ENCODE data around the gene TRIM2. TPM values are rescaled to one million over a fixed set of nuclear protein-coding genes. Genes with fewer than 3 reads are reported as not detected.

Gene TRIM2
- total RNA-seq, 4 donors from 2014 or later = 25.7 to 55.9 (median 42.5) TPM

DNA sequence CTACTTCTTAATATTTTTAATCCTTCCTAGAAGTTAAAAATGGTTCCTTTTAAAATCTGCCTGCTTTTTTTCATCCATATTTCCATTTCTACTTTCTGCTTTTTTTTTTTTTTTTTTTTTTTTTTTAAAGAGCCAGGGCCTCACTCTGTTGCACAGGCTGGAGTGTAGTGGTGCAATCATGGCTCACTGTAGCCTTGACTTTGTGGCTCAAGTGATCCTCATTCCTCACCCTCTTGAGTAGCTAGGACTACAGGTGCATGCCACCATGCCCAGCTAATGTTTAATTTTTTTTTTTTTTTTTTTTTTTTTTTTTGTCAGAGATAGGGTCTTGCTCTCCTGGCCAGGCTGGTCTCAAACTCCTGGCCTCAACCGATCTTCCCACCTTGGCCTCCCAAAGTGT, 179.9 kb downstream of the TRIM2 start:
- Histone ChIP-seq H3K36me3 (no peaks in the 10 kb centered on the region), H3K4me3 (no peak overlapping the region), H3K27ac (no peak overlapping the region), H3K4me1 (no peaks in the 10 kb centered on the region), H3K9me3 (no peaks in the 10 kb centered on the region), H3K27me3 (no peaks in the 10 kb centered on the region)
- DNase-seq (ENCODE audit: low spot score in 2 of 2) = no peak
- 94 to 100% methylated on average over 1 of the region's 1 CpG for WGBS, 2 donors
- TF ChIP-seq, protein P1, sequence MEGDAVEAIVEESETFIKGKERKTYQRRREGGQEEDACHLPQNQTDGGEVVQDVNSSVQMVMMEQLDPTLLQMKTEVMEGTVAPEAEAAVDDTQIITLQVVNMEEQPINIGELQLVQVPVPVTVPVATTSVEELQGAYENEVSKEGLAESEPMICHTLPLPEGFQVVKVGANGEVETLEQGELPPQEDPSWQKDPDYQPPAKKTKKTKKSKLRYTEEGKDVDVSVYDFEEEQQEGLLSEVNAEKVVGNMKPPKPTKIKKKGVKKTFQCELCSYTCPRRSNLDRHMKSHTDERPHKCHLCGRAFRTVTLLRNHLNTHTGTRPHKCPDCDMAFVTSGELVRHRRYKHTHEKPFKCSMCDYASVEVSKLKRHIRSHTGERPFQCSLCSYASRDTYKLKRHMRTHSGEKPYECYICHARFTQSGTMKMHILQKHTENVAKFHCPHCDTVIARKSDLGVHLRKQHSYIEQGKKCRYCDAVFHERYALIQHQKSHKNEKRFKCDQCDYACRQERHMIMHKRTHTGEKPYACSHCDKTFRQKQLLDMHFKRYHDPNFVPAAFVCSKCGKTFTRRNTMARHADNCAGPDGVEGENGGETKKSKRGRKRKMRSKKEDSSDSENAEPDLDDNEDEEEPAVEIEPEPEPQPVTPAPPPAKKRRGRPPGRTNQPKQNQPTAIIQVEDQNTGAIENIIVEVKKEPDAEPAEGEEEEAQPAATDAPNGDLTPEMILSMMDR (IDR thresholded peaks at IDR 0.05) = no peak
- TF ChIP-seq EP300 (IDR thresholded peaks at IDR 0.05) (no peak), POLR2A (IDR thresholded peaks at IDR 0.05) (no peak)

DNA sequence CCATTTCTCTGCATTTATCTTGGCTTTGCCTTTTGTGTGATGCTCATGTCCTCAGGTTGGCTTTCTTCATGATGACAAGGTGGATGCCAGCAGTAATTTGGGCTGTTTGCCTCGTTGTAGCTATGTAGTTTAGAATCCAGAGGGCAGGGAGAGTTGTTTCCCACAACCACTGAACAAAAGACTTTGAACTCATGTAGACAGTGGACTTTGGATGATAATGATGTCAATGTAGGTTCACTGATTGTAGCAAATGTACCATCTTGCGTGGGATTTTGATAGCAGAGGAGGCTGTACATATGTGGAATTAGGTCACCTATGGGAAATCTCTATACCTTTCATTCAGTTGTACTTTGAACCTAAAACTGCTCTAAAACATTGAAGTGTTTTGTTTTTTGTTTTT, 181.5 kb downstream of the TRIM2 start:
- no peaks in the 10 kb centered on the region for H3K27me3 ChIP-seq
- DNase-seq (ENCODE audit: low spot score in 2 of 2) = no peak
- no peak overlapping the region for H3K27ac ChIP-seq
- 84 to 86% methylated on average over 2 of the region's 2 CpGs for WGBS, 2 donors
- no peaks in the 10 kb centered on the region for H3K9me3 ChIP-seq
- no peak overlapping the region for H3K4me3 ChIP-seq
- no peak for TF ChIP-seq EP300 (IDR thresholded peaks at IDR 0.05)
- no peak for TF ChIP-seq POLR2A (IDR thresholded peaks at IDR 0.05)
- TF ChIP-seq, protein P1 (IDR thresholded peaks at IDR 0.05) = no peak
- H3K36me3 ChIP-seq = no peaks in the 10 kb centered on the region
- no peaks in the 10 kb centered on the region for H3K4me1 ChIP-seq

DNA sequence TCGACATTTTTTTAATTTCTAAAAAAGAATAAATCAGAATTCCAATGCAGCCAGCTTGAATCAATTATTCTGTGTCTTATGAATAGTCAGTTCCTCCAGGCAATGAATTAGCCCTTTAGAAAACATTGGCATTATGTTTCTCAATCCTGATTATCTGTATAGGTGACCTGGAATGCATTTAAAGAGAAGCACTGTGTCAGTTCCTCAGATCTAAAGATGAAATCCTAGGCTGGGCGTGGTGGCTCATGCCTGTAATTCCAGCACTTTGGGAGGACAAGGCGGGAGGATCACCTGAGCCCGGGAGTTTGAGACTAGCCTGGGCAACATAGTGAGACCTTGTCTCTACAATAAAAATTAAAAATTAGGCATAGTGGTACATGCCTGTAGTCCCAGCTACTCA, 183.7 kb downstream of the TRIM2 start:
- DNase-seq (ENCODE audit: low spot score in 2 of 2) = no peak
- Histone ChIP-seq H3K4me1 (no peaks in the 10 kb centered on the region), H3K27me3 (no peaks in the 10 kb centered on the region), H3K27ac (no peak overlapping the region), H3K9me3 (no peaks in the 10 kb centered on the region), H3K4me3 (no peak overlapping the region), H3K36me3 (no peaks in the 10 kb centered on the region)
- TF ChIP-seq, protein P1 (IDR thresholded peaks at IDR 0.05) = no peak
- TF ChIP-seq POLR2A (IDR thresholded peaks at IDR 0.05) (no peak), EP300 (IDR thresholded peaks at IDR 0.05) (no peak)
- 76 to 81% methylated on average over 4 of the region's 4 CpGs for WGBS, 2 donors

Small RNA genes within 50 kb of the gene (small RNA-seq; reads per million reads assigned to genes)
- gene RF00019 (not detected), gene RN7SL419P (not detected), gene RNU6-1196P (not detected)

Other genes with a start within 250 kb of the TRIM2 start
- 1 to 10 TPM in 1 of 4 donors, under 1 TPM in 1, not detected in 2; 0.66 to 2.1 TPM for gene MND1, start 140.2 kb downstream of the TRIM2 start, total RNA-seq

Data from tibial nerve (tissue), 4 donors.